ENCODE results near the gene CAV2. TPM values are rescaled to one million over a fixed set of nuclear protein-coding genes. Genes with fewer than 3 reads are reported as not detected.

CAV2 gene
- total and polyA plus RNA-seq, 9 of the 15 experiments (the other 6 are each of a cell fraction or from before 2014, with no cell fraction given), result 16.1 to 137 (median 38.3) TPM

- BruUV-seq (replicated peaks), result no TSS peak
- in situ Hi-C loops (cut with MboI), result no loop called here
- POLR2A ChIA-PET, result interaction anchor here (0.5 kb wide), 1 partner anchor 436 kb away, joined by 3 read pairs; no protein-coding TSS in a partner anchor
- no peak for TF ChIP-seq KLF1 (tag; IDR thresholded peaks at IDR 0.05)
- TF ChIP-seq YBX1 (IDR thresholded peaks at IDR 0.05), result no peak
- TF ChIP-seq NCOA2 (IDR thresholded peaks at IDR 0.05; ENCODE audit: partially characterized antibody in 2 of 2), result no peak
- no peak for TF ChIP-seq U2AF2 (optimal IDR thresholded peaks at IDR 0.05; ENCODE audit: low read depth, low read length)
- no peak for TF ChIP-seq ZNF431 (CRISPR knock-in tag; IDR thresholded peaks at IDR 0.05)
- TF ChIP-seq, protein P1, sequence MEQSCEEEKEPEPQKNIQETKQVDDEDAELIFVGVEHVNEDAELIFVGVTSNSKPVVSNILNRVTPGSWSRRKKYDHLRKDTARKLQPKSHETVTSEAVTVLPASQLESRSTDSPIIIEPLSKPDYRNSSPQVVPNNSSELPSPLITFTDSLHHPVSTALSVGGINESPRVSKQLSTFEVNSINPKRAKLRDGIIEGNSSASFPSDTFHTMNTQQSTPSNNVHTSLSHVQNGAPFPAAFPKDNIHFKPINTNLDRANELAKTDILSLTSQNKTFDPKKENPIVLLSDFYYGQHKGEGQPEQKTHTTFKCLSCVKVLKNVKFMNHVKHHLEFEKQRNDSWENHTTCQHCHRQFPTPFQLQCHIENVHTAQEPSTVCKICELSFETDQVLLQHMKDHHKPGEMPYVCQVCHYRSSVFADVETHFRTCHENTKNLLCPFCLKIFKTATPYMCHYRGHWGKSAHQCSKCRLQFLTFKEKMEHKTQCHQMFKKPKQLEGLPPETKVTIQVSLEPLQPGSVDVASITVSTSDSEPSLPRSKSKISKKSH (CRISPR knock-in tag; IDR thresholded peaks at IDR 0.05), result no peak
- TF ChIP-seq CEBPB (tag; IDR thresholded peaks at IDR 0.05), result no peak
- TF ChIP-seq SMAD3 (CRISPR knock-in tag; conservative IDR thresholded peaks at IDR 0.05), result no peak
- TF ChIP-seq THRAP3 (IDR thresholded peaks at IDR 0.05; ENCODE audit: borderline replicate concordance), result no peak
- no peak for TF ChIP-seq ZNF282 (CRISPR knock-in tag; IDR thresholded peaks at IDR 0.05)
- TF ChIP-seq, protein P2, sequence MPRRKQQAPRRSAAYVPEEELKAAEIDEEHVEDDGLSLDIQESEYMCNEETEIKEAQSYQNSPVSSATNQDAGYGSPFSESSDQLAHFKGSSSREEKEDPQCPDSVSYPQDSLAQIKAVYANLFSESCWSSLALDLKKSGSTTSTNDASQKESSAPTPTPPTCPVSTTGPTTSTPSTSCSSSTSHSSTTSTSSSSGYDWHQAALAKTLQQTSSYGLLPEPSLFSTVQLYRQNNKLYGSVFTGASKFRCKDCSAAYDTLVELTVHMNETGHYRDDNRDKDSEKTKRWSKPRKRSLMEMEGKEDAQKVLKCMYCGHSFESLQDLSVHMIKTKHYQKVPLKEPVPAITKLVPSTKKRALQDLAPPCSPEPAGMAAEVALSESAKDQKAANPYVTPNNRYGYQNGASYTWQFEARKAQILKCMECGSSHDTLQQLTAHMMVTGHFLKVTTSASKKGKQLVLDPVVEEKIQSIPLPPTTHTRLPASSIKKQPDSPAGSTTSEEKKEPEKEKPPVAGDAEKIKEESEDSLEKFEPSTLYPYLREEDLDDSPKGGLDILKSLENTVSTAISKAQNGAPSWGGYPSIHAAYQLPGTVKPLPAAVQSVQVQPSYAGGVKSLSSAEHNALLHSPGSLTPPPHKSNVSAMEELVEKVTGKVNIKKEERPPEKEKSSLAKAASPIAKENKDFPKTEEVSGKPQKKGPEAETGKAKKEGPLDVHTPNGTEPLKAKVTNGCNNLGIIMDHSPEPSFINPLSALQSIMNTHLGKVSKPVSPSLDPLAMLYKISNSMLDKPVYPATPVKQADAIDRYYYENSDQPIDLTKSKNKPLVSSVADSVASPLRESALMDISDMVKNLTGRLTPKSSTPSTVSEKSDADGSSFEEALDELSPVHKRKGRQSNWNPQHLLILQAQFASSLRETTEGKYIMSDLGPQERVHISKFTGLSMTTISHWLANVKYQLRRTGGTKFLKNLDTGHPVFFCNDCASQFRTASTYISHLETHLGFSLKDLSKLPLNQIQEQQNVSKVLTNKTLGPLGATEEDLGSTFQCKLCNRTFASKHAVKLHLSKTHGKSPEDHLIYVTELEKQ (CRISPR knock-in tag; IDR thresholded peaks at IDR 0.05), result no peak
- no peak for TF ChIP-seq RB1 (IDR thresholded peaks at IDR 0.05; ENCODE audit: low read depth)
- TF ChIP-seq ELF4 (CRISPR knock-in tag; IDR thresholded peaks at IDR 0.05), result no peak
- no peak for TF ChIP-seq MCM5 (IDR thresholded peaks at IDR 0.05; ENCODE audit: low read depth)
- TF ChIP-seq GTF2E2 (tag; IDR thresholded peaks at IDR 0.05), result no peak
Measured at GRCh38 chr7:116530107-116530820, 30.7 kb downstream of the CAV2 start.

More at GRCh38 chr7:116530107-116530820, 30.7 kb downstream of the CAV2 start:
- Histone ChIP-seq H3K4me3 (no peak overlapping the region), H3K27me3 (ENCODE audit: control insufficient read depth in 2 of 2, insufficient read depth in 2 of 2, low read length in 2 of 2) (peaks cover 0 to 4% of the 10 kb centered on the region in 2 experiments; a peak in 3 of 5 replicates), H3K9me1 (ENCODE audit: control insufficient read depth, insufficient read depth, low read length) (no peaks in the 10 kb centered on the region), H3K9me3 (replicated peaks; ENCODE audit: control insufficient read depth, insufficient read depth, low read depth, low read length) (no peaks in the 10 kb centered on the region), H3K9ac (ENCODE audit: insufficient read depth in 1 of 2, low read depth in 2 of 2, low read length in 2 of 2) (no peak overlapping the region), H3K27ac (ENCODE audit: extremely low read depth, low read depth, low read length) (no peak overlapping the region), H3K4me1 (replicated peaks in 1 of 2; ENCODE audit: control insufficient read depth in 2 of 2, insufficient read depth in 2 of 2, low read length in 2 of 2) (peaks cover 13 to 15% of the 10 kb centered on the region in 2 experiments; a peak in 4 of 5 replicates), H3K36me3 (ENCODE audit: control insufficient read depth, insufficient read depth, low read length) (no peaks in the 10 kb centered on the region), H2AFZ (ENCODE audit: low read depth, low read length) (no peak overlapping the region), H4K20me1 (replicated peaks; ENCODE audit: control insufficient read depth, insufficient read depth, low read length) (no peaks in the 10 kb centered on the region), H3K4me2 (ENCODE audit: insufficient read depth, low read length) (no peak overlapping the region), H3K79me2 (ENCODE audit: control insufficient read depth, insufficient read depth, low read length) (no peaks in the 10 kb centered on the region)
- CTCF ChIA-PET (ENCODE audit: low intra/inter-chr PET ratio), result interaction anchor here (0.5 kb wide), 1 partner anchor 391 kb away, joined by 3 read pairs; no protein-coding TSS in a partner anchor
- DNase-seq (ENCODE audit: extremely low read depth in 1 of 4, low spot score in 3 of 4), result no peak
- FAIRE-seq, result no peak
- intact Hi-C loops (cut with micrococcal nuclease), result no loop called here
- WGBS (ENCODE audit: insufficient coverage, low coverage, missing lambda C conversion rate), result 0% methylated on average over 3 of the region's 3 CpGs
- no peak for ATAC-seq

All from K562 (cell line).